ENCODE results near the gene ADH4.

- TF ChIP-seq ZBTB33 (IDR thresholded peaks at IDR 0.05; ENCODE audit: extremely low read depth, insufficient replicate concordance, low read length) (no peak), JUND (IDR thresholded peaks at IDR 0.05) (no peak), EZH2 (IDR thresholded peaks at IDR 0.05) (no peak)
- TF ChIP-seq, protein P1, sequence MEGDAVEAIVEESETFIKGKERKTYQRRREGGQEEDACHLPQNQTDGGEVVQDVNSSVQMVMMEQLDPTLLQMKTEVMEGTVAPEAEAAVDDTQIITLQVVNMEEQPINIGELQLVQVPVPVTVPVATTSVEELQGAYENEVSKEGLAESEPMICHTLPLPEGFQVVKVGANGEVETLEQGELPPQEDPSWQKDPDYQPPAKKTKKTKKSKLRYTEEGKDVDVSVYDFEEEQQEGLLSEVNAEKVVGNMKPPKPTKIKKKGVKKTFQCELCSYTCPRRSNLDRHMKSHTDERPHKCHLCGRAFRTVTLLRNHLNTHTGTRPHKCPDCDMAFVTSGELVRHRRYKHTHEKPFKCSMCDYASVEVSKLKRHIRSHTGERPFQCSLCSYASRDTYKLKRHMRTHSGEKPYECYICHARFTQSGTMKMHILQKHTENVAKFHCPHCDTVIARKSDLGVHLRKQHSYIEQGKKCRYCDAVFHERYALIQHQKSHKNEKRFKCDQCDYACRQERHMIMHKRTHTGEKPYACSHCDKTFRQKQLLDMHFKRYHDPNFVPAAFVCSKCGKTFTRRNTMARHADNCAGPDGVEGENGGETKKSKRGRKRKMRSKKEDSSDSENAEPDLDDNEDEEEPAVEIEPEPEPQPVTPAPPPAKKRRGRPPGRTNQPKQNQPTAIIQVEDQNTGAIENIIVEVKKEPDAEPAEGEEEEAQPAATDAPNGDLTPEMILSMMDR (IDR thresholded peaks at IDR 0.05 in 2 of 3, conservative IDR thresholded peaks at IDR 0.05 in 1 of 3; ENCODE audit: borderline replicate concordance in 1 of 3, insufficient read depth in 1 of 3, low read depth in 2 of 3, low read length in 2 of 3) = no peak
These were observed 65.8 kb downstream of the ADH4 start for GRCh38 chr4:99078336-99078735.
